CD4-positive, alpha-beta T cell (primary cell): ENCODE data around the gene ZNF280A. TPM values are rescaled to one million over a fixed set of nuclear protein-coding genes. Genes with fewer than 3 reads are reported as not detected.

Experiments
- ATAC-seq: fragments of 200-7000 bp; cut with Tn5 transposase; one replicate; pipeline ENCODE4 v1.10.0; 2022; ENCODE audit warnings: mild to moderate bottlenecking; ENCODE audit not compliant: poor library complexity
- CTCF ChIA-PET: fragments of 350-600 bp; sonication (Branson Sonifier 250); formaldehyde crosslinking; loops from one replicate; lab custom pipeline; 2021; ENCODE audit warnings: antibody characterized with exemption, inconsistent platforms; lab: Charles Lee
- POLR2A ChIA-PET: fragments of 350-600 bp; sonication (Branson Sonifier 250); formaldehyde crosslinking; loops from one replicate; lab custom pipeline; 2021; ENCODE audit warnings: antibody characterized with exemption, inconsistent platforms; lab: Charles Lee
- DNase-seq, 14 experiments: peaks; one replicate each; pipeline ENCODE4 v3.0.0-alpha.2; 2013 to 2020; ENCODE audit warnings: mixed read lengths in 2 of 14
- H3K27ac ChIP-seq, 2 donors: one replicate each; pipeline versions ENCODE4 v1.5.1 to v1.7.0; 2013; ENCODE audit warnings: low read length in 2 of 2, low read depth in 1 of 2, mild to moderate bottlenecking in 1 of 2
- H3K27me3 ChIP-seq, 2 experiments: 1 replicate in 1 of 2; 2 replicates in 1 of 2; pipeline versions ENCODE4 v1.6.1 to v1.7.0; 2013; ENCODE audit warnings: low read length in 2 of 2, control low read depth in 1 of 2, mild to moderate bottlenecking in 1 of 2, moderate library complexity in 1 of 2; ENCODE audit not compliant: insufficient read depth in 2 of 2, control insufficient read depth in 1 of 2
- H3K36me3 ChIP-seq: one replicate; pipeline ENCODE4 v1.6.1; 2013; ENCODE audit warnings: low read length, control low read depth; ENCODE audit not compliant: insufficient read depth
- H3K4me1 ChIP-seq: one replicate; pipeline ENCODE4 v1.6.1; 2013; ENCODE audit warnings: low read length, control low read depth; ENCODE audit not compliant: insufficient read depth
- H3K4me3 ChIP-seq: one replicate; pipeline ENCODE4 v1.5.1; 2013; ENCODE audit warnings: mild to moderate bottlenecking, low read length, moderate library complexity
- H3K9me3 ChIP-seq, 2 experiments: 1 replicate in 1 of 2; 2 replicates in 1 of 2; pipeline versions ENCODE4 v1.6.1 to v1.7.0; 2013; ENCODE audit warnings: low read length in 2 of 2, mild to moderate bottlenecking in 2 of 2, control low read depth in 1 of 2, moderate library complexity in 1 of 2; ENCODE audit not compliant: control insufficient read depth in 1 of 2, insufficient read depth in 1 of 2
- H3K27ac Mint-ChIP-seq: one replicate; pipeline ENCODE4 v1.8.0; 2020; ENCODE audit warnings: mixed read lengths
- H3K27me3 Mint-ChIP-seq: one replicate; pipeline ENCODE4 v1.8.0; 2021; ENCODE audit warnings: mixed read lengths
- H3K36me3 Mint-ChIP-seq: one replicate; pipeline ENCODE4 v1.8.0; 2021; ENCODE audit warnings: low read depth, mixed read lengths
- H3K4me1 Mint-ChIP-seq: one replicate; pipeline ENCODE4 v1.8.0; 2021; ENCODE audit warnings: low read depth, mixed read lengths
- H3K4me3 Mint-ChIP-seq: one replicate; pipeline ENCODE4 v1.8.0; 2020; ENCODE audit warnings: mild to moderate bottlenecking, mixed read lengths
- H3K9me3 Mint-ChIP-seq: one replicate; pipeline ENCODE4 v1.8.0; 2020; ENCODE audit warnings: mixed read lengths
- intact Hi-C, 2 experiments: fragments of 100-400 bp; cut with DNase I in 1 of 2; cut with micrococcal nuclease in 1 of 2; formaldehyde crosslinking; loops; one replicate each; pipeline versions ENCODE4 v1.15.1 to v1.9.0; 2023 to 2025; cut with DNase I, micrococcal nuclease
- total RNA-seq, 174 experiments: library from RNA in 2 of 174; stranded (reverse) in 2 of 174; gene quantifications; one replicate each; pipeline ENCODE4 v1.2.3 and lab custom pipeline; 2021 to 2026
- TF ChIP-seq, protein P1 (sequence below): fragments of 200-600 bp; IDR thresholded peaks from one replicate; pipeline ENCODE4 v1.8.0; 2022; ENCODE audit warnings: antibody characterized with exemption, mild to moderate bottlenecking

The ZNF280A gene
- total RNA-seq, 2 experiments from 2014 or later, result not detected

GRCh38 chr22:22487869-22488597 lies 32.0 kb downstream of the ZNF280A start:
- Mint-ChIP-seq H3K9me3 (no peaks in the 10 kb centered on the region), H3K36me3 (peaks cover 60% of the 10 kb centered on the region), H3K4me3 (no peak overlapping the region), H3K27me3 (no peaks in the 10 kb centered on the region), H3K4me1 (no peaks in the 10 kb centered on the region), H3K27ac (no peak overlapping the region)
- ChIA-PET CTCF (no interaction called here), POLR2A (no interaction called here)
- intact Hi-C loops, result no loop called here
- H3K27me3 ChIP-seq, result no peaks in the 10 kb centered on the region
- H3K4me3 ChIP-seq, result no peak overlapping the region
- no peak for DNase-seq
- TF ChIP-seq, protein P1, sequence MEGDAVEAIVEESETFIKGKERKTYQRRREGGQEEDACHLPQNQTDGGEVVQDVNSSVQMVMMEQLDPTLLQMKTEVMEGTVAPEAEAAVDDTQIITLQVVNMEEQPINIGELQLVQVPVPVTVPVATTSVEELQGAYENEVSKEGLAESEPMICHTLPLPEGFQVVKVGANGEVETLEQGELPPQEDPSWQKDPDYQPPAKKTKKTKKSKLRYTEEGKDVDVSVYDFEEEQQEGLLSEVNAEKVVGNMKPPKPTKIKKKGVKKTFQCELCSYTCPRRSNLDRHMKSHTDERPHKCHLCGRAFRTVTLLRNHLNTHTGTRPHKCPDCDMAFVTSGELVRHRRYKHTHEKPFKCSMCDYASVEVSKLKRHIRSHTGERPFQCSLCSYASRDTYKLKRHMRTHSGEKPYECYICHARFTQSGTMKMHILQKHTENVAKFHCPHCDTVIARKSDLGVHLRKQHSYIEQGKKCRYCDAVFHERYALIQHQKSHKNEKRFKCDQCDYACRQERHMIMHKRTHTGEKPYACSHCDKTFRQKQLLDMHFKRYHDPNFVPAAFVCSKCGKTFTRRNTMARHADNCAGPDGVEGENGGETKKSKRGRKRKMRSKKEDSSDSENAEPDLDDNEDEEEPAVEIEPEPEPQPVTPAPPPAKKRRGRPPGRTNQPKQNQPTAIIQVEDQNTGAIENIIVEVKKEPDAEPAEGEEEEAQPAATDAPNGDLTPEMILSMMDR, result no peak
- H3K9me3 ChIP-seq, result no peaks in the 10 kb centered on the region
- ATAC-seq, result no peak
- peaks cover 14% of the 10 kb centered on the region for H3K36me3 ChIP-seq
- H3K4me1 ChIP-seq, result no peaks in the 10 kb centered on the region
- no peak overlapping the region for H3K27ac ChIP-seq

GRCh38 chr22:22487059-22487458 lies 33.0 kb downstream of the ZNF280A start:
- ChIA-PET CTCF (no interaction called here), POLR2A (interaction anchor here (1.1 kb wide), 1 partner anchor 22 kb away, joined by 4 read pairs; the partner anchor contains the start of gene ZNF280B)
- ATAC-seq (no peak), DNase-seq (no peak)
- H3K4me1 Mint-ChIP-seq, result no peaks in the 10 kb centered on the region
- H3K36me3 ChIP-seq, result peaks cover 8% of the 10 kb centered on the region
- no peaks in the 10 kb centered on the region for H3K9me3 Mint-ChIP-seq
- H3K4me1 ChIP-seq, result no peaks in the 10 kb centered on the region
- peaks cover 56% of the 10 kb centered on the region for H3K36me3 Mint-ChIP-seq
- no peaks in the 10 kb centered on the region for H3K9me3 ChIP-seq
- H3K27ac Mint-ChIP-seq, result no peak overlapping the region
- H3K27me3 Mint-ChIP-seq, result no peaks in the 10 kb centered on the region
- H3K27me3 ChIP-seq, result no peaks in the 10 kb centered on the region
- no peak overlapping the region for H3K27ac ChIP-seq
- TF ChIP-seq, protein P1, result no peak
- intact Hi-C loops, result no loop called here
- no peak overlapping the region for H3K4me3 Mint-ChIP-seq
- H3K4me3 ChIP-seq, result no peak overlapping the region

DNA sequence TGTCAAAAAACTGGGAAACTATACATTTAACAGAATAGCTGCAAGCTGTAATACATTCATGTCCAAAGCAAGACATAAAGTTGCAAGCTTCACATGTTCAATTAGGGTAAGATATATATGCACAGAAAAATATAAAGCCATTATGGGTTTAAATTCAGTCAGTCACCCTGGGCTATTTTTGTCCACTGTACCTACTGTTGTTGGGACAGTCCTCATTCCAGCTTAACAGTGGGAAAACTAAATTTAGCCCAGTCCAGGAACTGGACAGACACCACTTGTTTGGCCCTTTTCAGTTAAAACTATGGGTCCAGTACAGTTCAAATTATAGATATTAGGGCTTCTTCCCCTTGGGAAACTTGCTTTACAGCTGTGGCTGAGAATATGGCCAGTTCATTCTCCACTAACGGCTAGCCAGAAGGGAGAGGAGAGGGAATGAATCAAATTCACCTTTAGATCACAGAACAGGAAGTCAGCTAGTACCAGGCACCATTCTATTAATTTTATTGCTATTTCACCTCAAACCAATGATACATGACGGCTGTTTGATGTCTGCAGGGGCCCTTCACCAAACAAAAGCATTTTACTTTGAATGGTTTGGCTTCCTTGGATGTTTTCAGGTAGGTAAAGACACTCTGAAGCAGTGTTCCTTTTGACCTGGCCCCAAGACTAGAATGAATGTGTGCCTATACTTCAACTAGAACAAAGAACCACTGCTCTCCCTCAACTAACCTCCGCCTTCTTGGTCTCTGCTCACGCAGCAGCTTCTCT lies 33.8 kb downstream of the ZNF280A start:
- no peak overlapping the region for H3K27ac Mint-ChIP-seq

More for the DNA sequence above, 33.8 kb downstream of the ZNF280A start:
- Mint-ChIP-seq H3K9me3 (no peaks in the 10 kb centered on the region), H3K27me3 (no peaks in the 10 kb centered on the region), H3K4me1 (no peaks in the 10 kb centered on the region), H3K36me3 (peaks cover 49% of the 10 kb centered on the region), H3K4me3 (no peak overlapping the region)
- H3K36me3 ChIP-seq, result peaks cover 7% of the 10 kb centered on the region
- ChIA-PET CTCF (no interaction called here), POLR2A (interaction anchor here (1.1 kb wide), 1 partner anchor 22 kb away, joined by 4 read pairs; the partner anchor contains the start of gene ZNF280B)
- intact Hi-C loops, result no loop called here
- H3K9me3 ChIP-seq, result no peaks in the 10 kb centered on the region
- no peaks in the 10 kb centered on the region for H3K4me1 ChIP-seq
- no peak for DNase-seq
- no peaks in the 10 kb centered on the region for H3K27me3 ChIP-seq
- ATAC-seq, result no peak
- no peak overlapping the region for H3K4me3 ChIP-seq
- H3K27ac ChIP-seq, result no peak overlapping the region
- TF ChIP-seq, protein P1, result no peak
